Adrenal gland (tissue), 5 donors: ENCODE results near the gene LRP1.

Experiments used
- CTCF ChIP-seq, 6 experiments: fragments of 450-650 bp in 4 of 6; fragments of 200-600 bp in 2 of 6; sonication (generic) in 1 of 6; IDR thresholded peaks; 1 replicate in 5 of 6; 2 replicates in 1 of 6; pipeline versions ENCODE4 v1.5.1 to v1.8.0; 2016 to 2021; ENCODE audit warnings: antibody characterized with exemption in 6 of 6, mild to moderate bottlenecking in 2 of 6, moderate library complexity in 1 of 6
- POLR2A ChIP-seq, 2 donors: fragments of 450-650 bp; IDR thresholded peaks; one replicate each; pipeline ENCODE4 v1.6.1; 2017; ENCODE audit warnings: antibody characterized with exemption in 2 of 2, mild to moderate bottlenecking in 2 of 2, moderate library complexity in 1 of 2
- donor health status: DM: no; HTN: no; CAD: no.

- TF ChIP-seq CTCF (IDR thresholded peaks at IDR 0.05) (no peak), POLR2A (IDR thresholded peaks at IDR 0.05) (no peak)
Measured at GRCh38 chr12:57195611-57196371, 67.5 kb downstream of the LRP1 start.
